GM18951 (cell line): ENCODE results near the gene USP9X.
"Not testable (repeated sequence)": the region's sequence is repeated elsewhere in the genome, so short reads cannot be mapped to it uniquely, and the experiment has no call there.

Experiments used
- POLR2A ChIP-seq: IDR thresholded peaks from 4 replicates; pipeline ENCODE4 v1.6.1; 2011; ENCODE audit warnings: mild to moderate bottlenecking; ENCODE audit not compliant: insufficient read length, insufficient read depth; ENCODE audit errors: extremely low read depth
- in situ Hi-C: fragments of 300-500 bp; cut with MboI; formaldehyde crosslinking; loops from one replicate; pipeline ENCODE4 v1.12.0; 2022; ENCODE audit warnings: low sequenced_read_pairs, mixed read lengths, inconsistent platforms; ENCODE audit not compliant: unreplicated experiment

Gene USP9X

GRCh38 chrX:41152221-41152620 lies 67.0 kb downstream of the USP9X start:
- TF ChIP-seq POLR2A, result no peak
- in situ Hi-C loops, result no loop called here

GRCh38 chrX:41153448-41153847 lies 68.2 kb downstream of the USP9X start:
- no peak for TF ChIP-seq POLR2A
- in situ Hi-C loops, result no loop called here

GRCh38 chrX:41153957-41154356 lies 68.7 kb downstream of the USP9X start:
- in situ Hi-C loops, result no loop called here
- no peak for TF ChIP-seq POLR2A

GRCh38 chrX:41164449-41164848 lies 79.2 kb downstream of the USP9X start:
- TF ChIP-seq POLR2A, result no peak
- in situ Hi-C loops, result no loop called here

GRCh38 chrX:41167888-41168287 lies 82.6 kb downstream of the USP9X start:
- TF ChIP-seq POLR2A, result no peak
- in situ Hi-C loops, result no loop called here

- in situ Hi-C loops, result no loop called here
- TF ChIP-seq POLR2A, result no peak
Observed at GRCh38 chrX:41176263-41176662, 91.0 kb downstream of the USP9X start.

- no peak for TF ChIP-seq POLR2A
- in situ Hi-C loops, result no loop called here
Observed at GRCh38 chrX:41177297-41177696, 92.1 kb downstream of the USP9X start.

- in situ Hi-C loops, result no loop called here
- no peak for TF ChIP-seq POLR2A
Observed at GRCh38 chrX:41178201-41178600, 93.0 kb downstream of the USP9X start.

- no peak for TF ChIP-seq POLR2A
- in situ Hi-C loops, result no loop called here
Observed at GRCh38 chrX:41180194-41180908, 95.1 kb downstream of the USP9X start.

GRCh38 chrX:41184312-41184711 lies 99.1 kb downstream of the USP9X start:
- TF ChIP-seq POLR2A, result no peak
- in situ Hi-C loops, result no loop called here

GRCh38 chrX:41186946-41187345 lies 101.7 kb downstream of the USP9X start:
- in situ Hi-C loops, result not testable (repeated sequence)

- in situ Hi-C loops, result no loop called here
- TF ChIP-seq POLR2A, result no peak
Observed at GRCh38 chrX:41189156-41189555, 103.9 kb downstream of the USP9X start.

GRCh38 chrX:41192880-41193279 lies 107.6 kb downstream of the USP9X start:
- no peak for TF ChIP-seq POLR2A
- in situ Hi-C loops, result no loop called here

- in situ Hi-C loops, result no loop called here
- no peak for TF ChIP-seq POLR2A
Observed at GRCh38 chrX:41198410-41198809, 113.2 kb downstream of the USP9X start.

- in situ Hi-C loops, result no loop called here
- TF ChIP-seq POLR2A, result no peak
Observed at GRCh38 chrX:41200785-41201184, 115.5 kb downstream of the USP9X start.
